H1 (cell line): ENCODE measurements around the gene MLPH. TPM values are rescaled to one million over a fixed set of nuclear protein-coding genes. Genes with fewer than 3 reads are reported as not detected.

Source experiments
- CTCF ChIA-PET: fragments of 300-600 bp; sonication (Branson Sonifier 250); formaldehyde crosslinking; loops from one replicate; lab custom pipeline; 2021; ENCODE audit not compliant: partially characterized antibody; lab: Charles Lee
- POLR2A ChIA-PET: fragments of 300-600 bp; sonication (Branson Sonifier 250); formaldehyde crosslinking; loops from one replicate; lab custom pipeline; 2021; ENCODE audit warnings: inconsistent platforms; ENCODE audit not compliant: partially characterized antibody; lab: Charles Lee
- DNase-seq, 2 experiments: peaks; one replicate each; pipeline versions ENCODE4 v3.0.0 to v3.0.0-alpha.2; 2010 to 2022; ENCODE audit warnings: low spot score in 2 of 2, low read depth in 1 of 2, mixed read lengths in 1 of 2
- FAIRE-seq: peaks from 2 replicates; lab custom pipeline; 2011; peaks lifted over from hg19 to GRCh38; lab: Jason Lieb, UNC
- H2AFZ ChIP-seq: 2 replicates; pipeline ENCODE4 v1.8.1; 2012; ENCODE audit warnings: low read length, inconsistent platforms
- H2AK5ac ChIP-seq: 2 replicates; pipeline ENCODE4 v1.6.1; 2013; ENCODE audit warnings: low read depth, low read length
- H2BK120ac ChIP-seq: replicated peaks from 2 replicates; pipeline ENCODE3; 2013; ENCODE audit warnings: low read depth, low read length, inconsistent platforms
- H2BK12ac ChIP-seq: 2 replicates; pipeline ENCODE4 v1.6.1; 2013; ENCODE audit warnings: low read depth, low read length
- H2BK15ac ChIP-seq: 2 replicates; pipeline ENCODE4 v1.6.1; 2013; ENCODE audit warnings: low read length
- H2BK20ac ChIP-seq: 2 replicates; pipeline ENCODE4 v1.6.1; 2013; ENCODE audit warnings: low read length
- H2BK5ac ChIP-seq: 2 replicates; pipeline ENCODE4 v1.6.1; 2013; ENCODE audit warnings: low read depth, low read length
- H3K14ac ChIP-seq: 2 replicates; pipeline ENCODE4 v1.6.1; 2013; ENCODE audit warnings: inconsistent platforms; ENCODE audit not compliant: insufficient read length
- H3K18ac ChIP-seq: 2 replicates; pipeline ENCODE4 v1.6.1; 2013; ENCODE audit warnings: low read length; ENCODE audit errors: extremely low read depth
- H3K23ac ChIP-seq: 2 replicates; pipeline ENCODE4 v1.6.1; 2013; ENCODE audit warnings: inconsistent platforms; ENCODE audit not compliant: insufficient read length
- H3K23me2 ChIP-seq: 2 replicates; pipeline ENCODE4 v1.6.1; 2013; ENCODE audit warnings: low read depth, low read length
- H3K27ac ChIP-seq: 2 replicates; pipeline ENCODE4 v1.6.1; 2011; ENCODE audit warnings: low read depth, low read length, inconsistent platforms
- H3K27me3 ChIP-seq, 4 experiments: replicated peaks in 1 of 4; 1 replicate in 1 of 4; 2 replicates in 3 of 4; pipeline versions ENCODE4 v1.6.1 to v1.8.1; 2011 to 2013; ENCODE audit warnings: low read length in 3 of 4, mild to moderate bottlenecking in 3 of 4, inconsistent platforms in 2 of 4, mixed read lengths in 2 of 4, moderate library complexity in 1 of 4; ENCODE audit not compliant: control insufficient read depth in 3 of 4, insufficient read depth in 3 of 4; ENCODE audit errors: extremely low read depth in 1 of 4
- H3K36me3 ChIP-seq, 4 experiments: 2 replicates each; pipeline versions ENCODE4 v1.6.1 to v1.8.1; 2011 to 2013; ENCODE audit warnings: mild to moderate bottlenecking in 4 of 4, low read length in 3 of 4, moderate library complexity in 2 of 4, control low read depth in 1 of 4, inconsistent platforms in 1 of 4; ENCODE audit not compliant: insufficient read depth in 4 of 4, control insufficient read depth in 2 of 4
- H3K4ac ChIP-seq: replicated peaks from 2 replicates; pipeline ENCODE3; 2013; ENCODE audit warnings: low read length, low read depth, mixed read lengths, inconsistent platforms; ENCODE audit not compliant: insufficient read length
- H3K4me1 ChIP-seq, 4 experiments: replicated peaks in 1 of 4; 1 replicate in 1 of 4; 2 replicates in 3 of 4; pipeline versions ENCODE4 v1.6.1 to v1.8.1; 2011 to 2013; ENCODE audit warnings: low read length in 3 of 4, inconsistent platforms in 2 of 4, mixed read lengths in 1 of 4; ENCODE audit not compliant: insufficient read depth in 4 of 4, control insufficient read depth in 3 of 4
- H3K4me2 ChIP-seq, 2 experiments: 2 replicates each; pipeline versions ENCODE4 v1.6.1 to v1.8.1; 2011 to 2013; ENCODE audit warnings: low read depth in 2 of 2, low read length in 2 of 2, control low read depth in 1 of 2, inconsistent platforms in 1 of 2, mild to moderate bottlenecking in 1 of 2; ENCODE audit not compliant: insufficient read depth in 1 of 2
- H3K4me3 ChIP-seq, 4 experiments: fragments of 200-600, 300-600 bp in 1 of 4; sonication (generic), shearing (Covaris generic), sonication (Bioruptor Twin) in 1 of 4; 2 replicates each; pipeline versions ENCODE4 v1.5.1 to v1.8.1; 2011 to 2016; ENCODE audit warnings: low read length in 4 of 4, low read depth in 3 of 4, control low read depth in 2 of 4, inconsistent platforms in 2 of 4, mild to moderate bottlenecking in 2 of 4, mixed read lengths in 1 of 4, moderate library complexity in 1 of 4; ENCODE audit not compliant: insufficient read depth in 2 of 4; ENCODE audit errors: extremely low read depth in 1 of 4
- H3K56ac ChIP-seq: replicated peaks from 2 replicates; pipeline ENCODE3; 2013; ENCODE audit warnings: low read depth, mild to moderate bottlenecking, mixed read lengths, low read length, inconsistent platforms; ENCODE audit not compliant: insufficient read length
- H3K79me1 ChIP-seq: 2 replicates; pipeline ENCODE4 v1.6.1; 2013; ENCODE audit warnings: low read depth, low read length, control low read depth
- H3K79me2 ChIP-seq, 2 experiments: 2 replicates each; pipeline versions ENCODE4 v1.6.1 to v1.8.1; 2012 to 2013; ENCODE audit warnings: low read length in 2 of 2, mild to moderate bottlenecking in 2 of 2, inconsistent platforms in 1 of 2; ENCODE audit not compliant: insufficient read depth in 2 of 2, control insufficient read depth in 1 of 2
- H3K9ac ChIP-seq, 4 experiments: replicated peaks in 1 of 4; 1 replicate in 1 of 4; 2 replicates in 3 of 4; pipeline versions ENCODE4 v1.6.1 to v1.8.1; 2011 to 2013; ENCODE audit warnings: low read depth in 3 of 4, low read length in 3 of 4, control low read depth in 2 of 4, mild to moderate bottlenecking in 2 of 4, moderate library complexity in 2 of 4, inconsistent platforms in 1 of 4; ENCODE audit errors: extremely low read depth in 1 of 4
- H3K9me3 ChIP-seq, 2 experiments: 2 replicates each; pipeline versions ENCODE4 v1.6.1 to v1.8.1; 2012 to 2013; ENCODE audit warnings: mild to moderate bottlenecking in 2 of 2, moderate library complexity in 2 of 2, control low read depth in 1 of 2, inconsistent platforms in 1 of 2, low read depth in 1 of 2, low read length in 1 of 2, mixed read lengths in 1 of 2; ENCODE audit not compliant: insufficient read depth in 2 of 2
- H4K20me1 ChIP-seq, 2 experiments: replicated peaks in 1 of 2; 2 replicates each; pipeline versions ENCODE3 to v1.8.1; 2011 to 2013; ENCODE audit warnings: inconsistent platforms in 2 of 2, low read length in 2 of 2, mild to moderate bottlenecking in 1 of 2; ENCODE audit not compliant: insufficient read depth in 2 of 2, control insufficient read depth in 1 of 2
- H4K5ac ChIP-seq: 2 replicates; pipeline ENCODE4 v1.6.1; 2013; ENCODE audit warnings: low read length, low read depth, mixed read lengths, inconsistent platforms; ENCODE audit not compliant: insufficient read length
- H4K8ac ChIP-seq: 2 replicates; pipeline ENCODE4 v1.8.0; 2013; ENCODE audit warnings: mild to moderate bottlenecking, moderate library complexity, low read length, inconsistent platforms; ENCODE audit not compliant: insufficient read depth; ENCODE audit errors: extremely low read depth
- H4K91ac ChIP-seq: replicated peaks from 2 replicates; pipeline ENCODE3; 2013; ENCODE audit warnings: low read length, mixed read lengths, inconsistent platforms; ENCODE audit not compliant: insufficient read length
- ASH2L ChIP-seq: fragments of 200-600, 300-600 bp; sonication (generic); IDR thresholded peaks from one replicate; pipeline ENCODE4 v1.7.1; 2017; ENCODE audit warnings: low read length
- CHD1 ChIP-seq: IDR thresholded peaks from 2 replicates; pipeline ENCODE4 v1.6.1; 2012; ENCODE audit warnings: low read depth, low read length, improper control_type of control experiment
- CREB1 ChIP-seq: IDR thresholded peaks from 2 replicates; pipeline ENCODE4 v1.6.1; 2012; ENCODE audit warnings: inconsistent platforms
- CTCF ChIP-seq, 3 experiments: IDR thresholded peaks; 1 replicate in 2 of 3; 2 replicates in 1 of 3; pipeline versions ENCODE4 v1.5.1 to v1.6.1; 2011; ENCODE audit warnings: low read length in 3 of 3, mild to moderate bottlenecking in 3 of 3, inconsistent platforms in 2 of 3, low read depth in 1 of 3, moderate library complexity in 1 of 3; ENCODE audit not compliant: insufficient read depth in 1 of 3; ENCODE audit errors: control extremely low read depth in 1 of 3
- HDAC6 ChIP-seq: IDR thresholded peaks from one replicate; pipeline ENCODE4 v1.7.1; 2012; ENCODE audit warnings: low read depth, mild to moderate bottlenecking, inconsistent platforms, low read length, moderate library complexity
- KDM5A ChIP-seq: fragments of 200-600 bp; IDR thresholded peaks from 2 replicates; pipeline ENCODE4 v1.7.1; 2012; ENCODE audit warnings: mild to moderate bottlenecking, low read length, inconsistent platforms, mixed read lengths
- MAFK ChIP-seq: IDR thresholded peaks from 2 replicates; pipeline ENCODE4 v1.6.1; 2012; ENCODE audit warnings: low read depth, mild to moderate bottlenecking, improper control_type of control experiment, low read length
- MAX ChIP-seq: IDR thresholded peaks from 2 replicates; pipeline ENCODE4 v1.6.1; 2012; ENCODE audit warnings: inconsistent platforms
- PHF8 ChIP-seq: fragments of 200-600 bp; sonication (generic); conservative IDR thresholded peaks from 2 replicates; pipeline ENCODE4 v1.7.1; 2012; ENCODE audit warnings: low read depth, mild to moderate bottlenecking, inconsistent platforms, low read length, moderate library complexity
- SUZ12 ChIP-seq: fragments of 200-600 bp; sonication (generic); IDR thresholded peaks from 2 replicates; pipeline ENCODE4 v1.6.1; 2012; ENCODE audit warnings: mild to moderate bottlenecking, inconsistent platforms, low read length, moderate library complexity, mixed read lengths
- YY1 ChIP-seq: IDR thresholded peaks from 2 replicates; pipeline ENCODE4 v1.6.1; 2011; ENCODE audit warnings: low read depth, mild to moderate bottlenecking, low read length
- WGBS, 2 experiments: shearing (Covaris generic) in 1 of 2; methylation state at CpG; one replicate each; pipeline versions ENCODE4 v1.1.6 to v1.1.7; 2013 to 2015; ENCODE audit warnings: low lambda C conversion rate in 2 of 2, mixed read lengths in 2 of 2, inconsistent platforms in 1 of 2, low coverage in 1 of 2, missing lambda C conversion rate in 1 of 2; ENCODE audit not compliant: insufficient replicate concordance in 2 of 2, insufficient coverage in 1 of 2, insufficient read length in 1 of 2; ENCODE audit errors: extremely low coverage in 1 of 2, missing lambda C conversion rate in 1 of 2; 5-methylcytosine and 5-hydroxymethylcytosine counted together
- polyA plus RNA-seq, 7 experiments: library from polyadenylated mRNA; depleted of rRNA in 3 of 7; stranded (reverse) in 5 of 7; unstranded in 2 of 7; fragments of >200 nt in 5 of 7; fragments of 200-250 nt in 2 of 7; gene quantifications; 1 replicate in 5 of 7; 2 replicates in 1 of 7; 4 replicates in 1 of 7; pipeline versions ENCODE4 v1.2.1 to v1.2.3, GENCODE V29; 2011 to 2013; ENCODE audit warnings: missing spikeins in 2 of 7, mixed read lengths in 2 of 7
- total RNA-seq: library from RNA; stranded (reverse); fragmentation: NEBNext Ultra II Directional; extraction: Animal tissue kit (Norgen Biotek cat#: 25700); gene quantifications from 2 replicates; pipeline ENCODE4 v1.2.1, GENCODE V29; 2021

The MLPH gene
- total and polyA plus RNA-seq, 2 of the 8 experiments (the other 6 are each of a cell fraction or from before 2014, with no cell fraction given): 12.7 to 17.0 TPM

GRCh38 chr2:237465515-237466148 is 21.4 kb upstream of the MLPH start:
- H2BK5ac ChIP-seq: no peak overlapping the region
- no peaks in the 10 kb centered on the region for H3K27me3 ChIP-seq
- no peak overlapping the region for H3K4me3 ChIP-seq
- no peak overlapping the region for H2BK20ac ChIP-seq
- no peak overlapping the region for H4K91ac ChIP-seq
- no peak overlapping the region for H2BK12ac ChIP-seq
- ChIA-PET CTCF (interaction anchor here (0.6 to 1.3 kb wide), 8 partner anchors 8 to 303 kb away, joined by 3 to 4 read pairs (median 3); no protein-coding TSS in a partner anchor), POLR2A (no interaction called here)
- WGBS, 2 experiments: 90% methylated on average over 16 of the region's 16 CpGs; no CpG with 5 or more reads in 1 of the 2 experiments
- no peaks in the 10 kb centered on the region for H3K9me3 ChIP-seq
- H2BK120ac ChIP-seq: no peak overlapping the region
- 0 out of 2 replicates have a peak overlapping the region, but pooled peaks have one; percentile 16 for H2BK15ac ChIP-seq
- H2AFZ ChIP-seq: no peak overlapping the region
- no peaks in the 10 kb centered on the region for H3K79me2 ChIP-seq
- 0 out of 2 replicates have a peak overlapping the region, but pooled peaks have one; percentile 6 for H3K18ac ChIP-seq
- H4K8ac ChIP-seq: no peak overlapping the region; the same call in 1 of the 2 replicates
- no peak overlapping the region for H2AK5ac ChIP-seq
- H4K20me1 ChIP-seq: no peaks in the 10 kb centered on the region
- H3K56ac ChIP-seq: no peak overlapping the region
- no peak overlapping the region for H3K14ac ChIP-seq
- H3K79me1 ChIP-seq: no peaks in the 10 kb centered on the region
- FAIRE-seq (no peak), DNase-seq (no peak)
- peaks cover 5% of the 10 kb centered on the region; the same call in 1 of the 2 replicates for H3K23me2 ChIP-seq
- H3K9ac ChIP-seq: no peak overlapping the region
- H4K5ac ChIP-seq: no peak overlapping the region
- no peak overlapping the region for H3K27ac ChIP-seq
- no peaks in the 10 kb centered on the region; a peak in 1 of 7 replicates for H3K4me1 ChIP-seq
- H3K4ac ChIP-seq: no peak overlapping the region
- H3K36me3 ChIP-seq: no peaks in the 10 kb centered on the region
- no peak overlapping the region for H3K4me2 ChIP-seq
- no peak overlapping the region for H3K23ac ChIP-seq
- TF ChIP-seq CHD1 (no peak), MAX (no peak), CTCF (IDR thresholded peaks at IDR 0.05; ENCODE audit: control extremely low read depth in 1 of 3, insufficient read depth in 1 of 3, low read depth in 1 of 3, low read length in 3 of 3) (no peak), SUZ12 (no peak), MAFK (no peak), HDAC6 (no peak), YY1 (no peak), CREB1 (no peak), PHF8 (no peak), KDM5A (no peak), ASH2L (no peak)
